HG03159 (cell line): ENCODE measurements around the gene ABTB2.
A peak's percentile ranks its signal among the peaks of the same experiment; 100 is the strongest.

Experiments
- ATAC-seq: cut with Tn5 transposase; IDR thresholded peaks from one replicate; pipeline ENCODE4 v1.9.1; 2021; ENCODE audit warnings: mild to moderate bottlenecking, moderate library complexity; ENCODE audit not compliant: unreplicated experiment

The ABTB2 gene

GRCh38 chr11:34296412-34296811, 61.4 kb downstream of the ABTB2 start:
- ATAC-seq = no peak

GRCh38 chr11:34292546-34292945, 65.3 kb downstream of the ABTB2 start:
- no peak for ATAC-seq

DNA sequence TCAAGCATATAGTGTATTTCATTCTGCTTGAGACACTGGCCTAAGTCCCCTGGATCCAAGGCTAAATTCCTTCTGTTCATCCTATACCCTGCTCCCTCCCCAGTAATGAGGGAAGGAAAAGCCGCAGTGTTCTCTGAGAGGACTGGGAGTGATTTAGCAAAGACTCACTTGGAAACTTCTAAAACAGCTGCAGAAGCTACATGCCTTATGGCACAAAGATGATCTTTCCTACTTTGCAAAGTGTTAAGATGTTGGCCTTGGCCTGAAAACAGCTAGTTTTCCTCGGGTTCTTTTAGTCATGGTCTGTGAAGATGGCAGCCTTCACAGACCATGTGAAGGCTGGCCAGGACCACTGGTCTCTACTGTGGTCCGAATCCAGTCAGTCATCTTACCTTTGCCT, 65.7 kb downstream of the ABTB2 start:
- ATAC-seq = no peak

DNA sequence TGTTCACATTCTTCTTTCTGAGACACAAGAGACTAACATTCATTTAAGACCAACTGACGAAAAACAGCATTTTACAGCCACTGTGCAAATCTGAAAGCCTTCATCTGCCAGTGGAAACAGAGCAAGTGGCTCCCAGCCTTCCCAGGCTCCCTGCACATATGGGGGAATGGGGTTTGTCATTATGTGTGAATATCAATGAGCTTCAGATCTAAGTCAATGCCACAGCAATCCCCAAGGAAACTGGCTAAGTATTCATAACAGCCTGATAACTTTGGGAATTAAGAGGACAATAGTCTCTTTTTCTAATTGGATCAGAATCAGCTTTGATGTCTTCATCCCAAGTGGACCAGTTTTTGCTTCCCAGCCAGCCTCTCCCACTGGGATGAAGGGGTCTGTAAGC, 66.9 kb downstream of the ABTB2 start:
- ATAC-seq = no peak

GRCh38 chr11:34288492-34288891, 69.3 kb downstream of the ABTB2 start:
- ATAC-seq = no peak

DNA sequence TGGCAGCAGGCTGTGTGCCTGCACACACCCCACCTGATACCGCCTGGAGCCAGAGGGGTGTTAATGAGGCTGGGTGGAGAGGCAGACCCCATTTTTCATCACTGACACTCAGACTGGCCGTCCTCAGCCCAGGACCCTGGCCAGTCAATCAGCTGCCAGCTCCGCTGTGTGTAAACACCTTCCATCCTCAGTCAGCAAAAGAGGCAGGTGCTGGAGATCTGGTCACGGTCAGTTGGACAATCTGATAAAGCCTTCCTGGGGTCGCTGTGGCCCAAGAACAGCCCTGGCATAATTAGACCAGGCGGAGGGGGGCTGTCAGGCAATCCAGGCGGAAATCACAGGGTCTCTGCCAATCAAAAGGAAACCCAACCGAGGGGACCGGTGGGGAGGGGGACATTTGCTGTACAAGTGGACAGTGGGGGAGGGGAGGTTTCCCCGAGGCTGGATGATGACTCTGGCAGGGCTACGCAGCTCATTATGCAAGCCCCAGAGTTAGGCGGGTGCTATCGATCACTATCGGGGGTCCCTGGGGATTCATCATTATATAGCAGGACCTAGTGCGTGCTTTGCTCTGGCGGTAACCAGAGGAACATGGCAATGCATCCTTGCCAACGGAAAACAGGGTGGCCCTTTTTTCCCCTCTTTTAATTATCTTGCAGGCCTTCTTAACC, 72.9 kb downstream of the ABTB2 start:
- ATAC-seq = no peak

DNA sequence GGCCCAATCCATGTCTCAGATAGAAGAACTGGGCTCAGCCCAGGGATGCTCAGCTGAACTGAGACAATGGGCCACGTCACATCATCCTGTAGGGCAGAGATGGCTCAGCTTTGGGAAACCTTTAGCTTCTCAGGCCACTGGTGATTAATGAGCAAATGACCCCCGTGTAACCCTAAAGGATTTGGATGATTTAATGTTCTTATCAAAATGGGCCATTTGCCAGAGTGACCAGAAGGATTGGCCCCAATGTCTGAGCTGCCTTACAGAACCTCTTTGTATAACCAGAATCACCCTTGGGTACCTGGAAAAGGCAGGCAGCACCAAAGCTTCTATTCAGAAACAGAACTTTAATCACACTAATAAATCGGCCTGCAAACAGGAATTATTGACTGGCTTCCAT, 73.7 kb downstream of the ABTB2 start:
- ATAC-seq = no peak

GRCh38 chr11:34280945-34281872, 76.6 kb downstream of the ABTB2 start:
- ATAC-seq = no peak

DNA sequence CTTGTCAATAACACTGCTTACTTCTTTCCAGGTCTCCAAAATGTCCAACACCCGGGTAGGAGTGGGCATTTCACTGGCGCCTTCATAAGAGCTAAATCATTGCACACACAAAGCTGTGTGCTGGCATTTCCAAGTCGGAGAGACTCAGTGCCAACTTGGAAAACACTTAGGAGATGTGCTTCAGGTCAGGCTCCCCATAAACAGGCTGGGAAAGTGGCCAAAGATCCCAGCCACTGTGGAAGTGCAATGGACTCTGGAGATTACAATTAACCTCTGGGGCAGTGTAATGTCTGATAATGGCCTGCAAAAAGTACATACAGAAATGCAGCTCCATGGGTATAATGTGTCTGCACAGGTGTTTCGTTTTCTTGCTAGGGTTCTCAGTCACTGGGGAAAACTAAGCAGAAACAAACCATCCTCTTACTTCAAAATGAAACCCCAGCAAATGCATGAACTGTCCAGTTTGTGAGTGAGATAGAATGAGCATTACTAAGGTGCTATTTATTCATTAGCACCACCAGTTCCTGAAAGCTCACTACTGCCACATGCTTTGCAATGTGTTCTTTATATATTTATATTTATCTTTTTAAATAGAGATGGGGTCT, 79.0 kb downstream of the ABTB2 start:
- ATAC-seq = peak; percentile 83

- ATAC-seq = no peak
These were observed 79.6 kb downstream of the ABTB2 start for GRCh38 chr11:34278175-34278574.

- ATAC-seq = no peak
These were observed 80.6 kb downstream of the ABTB2 start for GRCh38 chr11:34277171-34277570.

DNA sequence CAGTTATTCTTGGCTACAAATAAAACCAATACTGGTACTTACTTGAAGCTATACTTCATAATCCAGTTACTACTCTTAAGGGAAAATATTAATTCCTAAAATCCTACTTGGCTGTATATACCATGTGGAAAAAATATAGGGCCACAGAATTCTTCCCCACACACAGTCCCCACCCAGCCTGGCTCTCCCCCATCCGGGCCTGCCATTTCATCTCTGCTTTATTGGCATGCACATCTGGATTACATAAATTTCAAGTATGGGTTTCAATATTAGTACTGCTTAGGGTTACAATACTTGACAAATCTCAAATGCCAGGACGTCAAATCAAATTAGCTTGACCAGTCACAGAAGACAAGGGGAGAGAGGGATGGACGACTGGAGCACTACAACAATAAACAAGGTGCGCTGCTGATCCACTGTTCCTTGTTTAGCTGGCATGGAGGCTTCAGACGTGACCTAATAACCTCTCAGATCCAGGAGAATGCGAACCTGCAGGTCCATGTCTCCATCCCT, 81.4 kb downstream of the ABTB2 start:
- ATAC-seq = no peak

GRCh38 chr11:34275486-34275885, 82.3 kb downstream of the ABTB2 start:
- no peak for ATAC-seq

GRCh38 chr11:34274712-34275398, 83.0 kb downstream of the ABTB2 start:
- ATAC-seq = no peak

- no peak for ATAC-seq
These were observed 84.7 kb downstream of the ABTB2 start for GRCh38 chr11:34273099-34273498.

- ATAC-seq = no peak
These were observed 86.1 kb downstream of the ABTB2 start for GRCh38 chr11:34271727-34272126.

- no peak for ATAC-seq
These were observed 87.1 kb downstream of the ABTB2 start for GRCh38 chr11:34270711-34271110.

- ATAC-seq = no peak
These were observed 88.0 kb downstream of the ABTB2 start for GRCh38 chr11:34269694-34270245.

- ATAC-seq = no peak
These were observed 88.8 kb downstream of the ABTB2 start for GRCh38 chr11:34268906-34269430.

DNA sequence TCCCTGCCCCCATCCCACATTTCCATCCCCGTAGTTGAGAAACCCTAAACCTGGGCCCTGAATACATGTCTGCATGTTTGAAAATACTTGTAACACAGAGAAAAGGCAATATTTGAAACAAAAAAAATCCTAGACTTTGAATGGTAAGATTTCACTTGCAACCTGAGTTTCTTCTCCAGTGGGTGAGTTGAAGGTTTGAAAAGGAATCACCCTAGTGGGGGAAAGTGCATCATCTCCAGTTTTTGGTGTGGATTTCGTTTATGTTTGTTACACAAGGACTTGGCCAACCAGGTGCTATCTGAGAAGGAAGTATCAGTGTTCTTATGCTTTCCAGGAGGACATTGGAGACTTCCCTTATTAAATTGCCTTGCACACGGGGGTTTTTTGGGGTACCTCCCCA, 90.4 kb downstream of the ABTB2 start:
- no peak for ATAC-seq
